GOT3 (cell line): ENCODE data around the gene PRODH2.

Experiments used
- DNase-seq: peaks from one replicate; lab custom pipeline; 2025; ENCODE audit warnings: mixed read lengths; lab: John Stamatoyannopoulos, UW

The PRODH2 gene

GRCh38 chr19:35757749-35758608, 54.7 kb downstream of the PRODH2 start, which contains the start of gene PROSER3:
Gene PROSER3, plus strand, starts transcription at chr19:35758176. Its CDS starts 40 bp downstream, at chr19:35758216.
- DNase-seq, result peak; percentile 94

GRCh38 chr19:35757231-35757748, 55.4 kb downstream of the PRODH2 start:
- DNase-seq, result peak; percentile 65

- DNase-seq, result no peak
These were observed 56.0 kb downstream of the PRODH2 start, which contains the start of gene HSPB6 for GRCh38 chr19:35756377-35757230. Gene HSPB6, minus strand, starts transcription at chr19:35757029. Its CDS starts 21 bp downstream, at chr19:35757008.

- peak; percentile 32 for DNase-seq
These were observed 56.9 kb downstream of the PRODH2 start for GRCh38 chr19:35755550-35756376.

GRCh38 chr19:35755131-35755549, 57.5 kb downstream of the PRODH2 start:
- no peak for DNase-seq

- DNase-seq, result no peak
These were observed 58.1 kb downstream of the PRODH2 start for GRCh38 chr19:35754370-35755130.

- DNase-seq, result no peak
These were observed 58.8 kb downstream of the PRODH2 start for GRCh38 chr19:35753634-35754369.

GRCh38 chr19:35752746-35753350, 59.8 kb downstream of the PRODH2 start:
- DNase-seq, result no peak

GRCh38 chr19:35751839-35752745, 60.6 kb downstream of the PRODH2 start:
- no peak for DNase-seq

- DNase-seq, result no peak
These were observed 62.5 kb downstream of the PRODH2 start for GRCh38 chr19:35750167-35750566.
